SU-DHL-6 (cell line): ENCODE results near the gene CIAO2A.

Experiments used
- H2AFZ ChIP-seq: fragments of 200-600 bp; sonication (generic); 2 replicates; pipeline ENCODE4 v1.6.1; 2014; ENCODE audit warnings: low read depth, mild to moderate bottlenecking, moderate library complexity, mixed read lengths, antibody characterized with exemption, low read length; ENCODE audit not compliant: severe bottlenecking
- H3F3A ChIP-seq: fragments of 200-600 bp; shearing (Covaris generic); 2 replicates; pipeline ENCODE4 v1.6.0; 2016; ENCODE audit warnings: antibody characterized with exemption, mild to moderate bottlenecking; ENCODE audit not compliant: insufficient read depth
- H3K27ac ChIP-seq: fragments of 200-600 bp; sonication (generic); 2 replicates; pipeline ENCODE4 v1.5.1; 2016; ENCODE audit warnings: low read depth, mild to moderate bottlenecking, low read length, moderate library complexity, mixed read lengths
- H3K27me3 ChIP-seq: fragments of 200-600 bp; sonication (generic), shearing (Covaris generic); 2 replicates; pipeline ENCODE4 v1.6.0; 2014; ENCODE audit warnings: mild to moderate bottlenecking, low read length
- H3K36me3 ChIP-seq: fragments of 200-600 bp; sonication (generic); 2 replicates; pipeline ENCODE4 v1.6.1; 2014; ENCODE audit warnings: mild to moderate bottlenecking, low read length, mixed read lengths
- H3K4me2 ChIP-seq: fragments of 300-600, 200-600 bp; shearing (Covaris generic), sonication (generic); 2 replicates; pipeline ENCODE4 v1.6.0; 2014; ENCODE audit warnings: low read length, low read depth, mild to moderate bottlenecking; ENCODE audit not compliant: poor library complexity, severe bottlenecking
- H3K4me3 ChIP-seq: fragments of 200-600 bp; sonication (generic); 2 replicates; pipeline ENCODE4 v1.5.1; 2014; ENCODE audit warnings: antibody characterized with exemption, low read length, mild to moderate bottlenecking, mixed read lengths; ENCODE audit not compliant: insufficient read depth, poor library complexity, severe bottlenecking
- H3K79me2 ChIP-seq: fragments of 200-600 bp; sonication (generic); 2 replicates; pipeline ENCODE4 v1.6.1; 2014; ENCODE audit warnings: mild to moderate bottlenecking, low read length, moderate library complexity; ENCODE audit not compliant: insufficient read depth
- H3K9ac ChIP-seq: fragments of 200-600 bp; sonication (generic); 2 replicates; pipeline ENCODE4 v1.7.0; 2014; ENCODE audit warnings: mild to moderate bottlenecking, low read length
- H3K9me2 ChIP-seq: fragments of 200-600 bp; sonication (generic); replicated peaks from 2 replicates; pipeline ENCODE4 v1.6.1; 2014; ENCODE audit warnings: low read length; ENCODE audit not compliant: insufficient read depth
- H3K9me3 ChIP-seq: fragments of 200-600 bp; sonication (generic); 2 replicates; pipeline ENCODE4 v1.6.1; 2014; ENCODE audit warnings: low read length, mixed read lengths; ENCODE audit not compliant: insufficient read depth
- H4K20me1 ChIP-seq: fragments of 200-600 bp; sonication (generic); 2 replicates; pipeline ENCODE4 v1.6.1; 2014; ENCODE audit warnings: low read depth, mild to moderate bottlenecking, antibody characterized with exemption, low read length, moderate library complexity, mixed read lengths
- EZH2phosphoT487 ChIP-seq: fragments of 200-600 bp; sonication (generic), shearing (Covaris generic); conservative IDR thresholded peaks from 2 replicates; pipeline ENCODE4 v1.6.1; 2018; ENCODE audit warnings: mild to moderate bottlenecking, antibody characterized with exemption, low read length, moderate library complexity, mixed read lengths
- TF ChIP-seq, protein P1 (sequence below): fragments of 200-600 bp; sonication (generic); IDR thresholded peaks from one replicate; pipeline ENCODE4 v1.5.1; 2017; ENCODE audit warnings: antibody characterized with exemption, mild to moderate bottlenecking, low read length, moderate library complexity; ENCODE audit not compliant: insufficient read depth, poor library complexity, severe bottlenecking

CIAO2A gene

DNA sequence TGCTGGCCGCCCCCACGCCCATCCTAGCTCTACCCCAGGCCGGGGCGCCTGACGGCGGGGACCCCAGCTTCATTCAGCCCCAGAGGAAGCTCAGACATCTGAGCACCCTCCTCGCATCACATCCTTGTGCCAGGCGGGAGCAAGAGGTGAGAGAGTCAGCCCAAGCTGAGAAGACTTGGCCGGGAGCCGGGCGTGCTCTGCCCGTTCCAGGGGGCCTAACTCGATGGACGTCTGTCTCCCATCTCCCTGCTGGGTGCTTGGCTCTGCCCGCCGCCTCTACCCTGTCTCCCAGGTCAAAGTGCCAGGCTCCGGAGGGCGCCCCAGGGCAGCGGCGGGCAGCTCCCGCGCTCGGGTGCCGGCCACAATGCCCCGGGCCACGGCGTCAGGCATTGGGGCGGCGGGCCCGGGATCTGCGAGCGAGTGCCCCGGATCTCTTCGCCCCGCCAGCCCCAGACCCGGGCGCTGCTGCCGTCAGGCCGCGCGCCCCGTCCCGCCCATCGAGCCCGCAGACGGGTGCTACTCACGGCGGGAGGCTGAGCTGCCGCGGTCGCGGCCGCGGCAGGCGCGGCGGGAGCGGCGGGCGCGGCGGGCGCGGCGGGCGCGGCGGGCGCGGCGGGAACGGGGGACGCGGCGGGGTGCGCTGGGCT lies 47.7 kb downstream of the CIAO2A start:
- TF ChIP-seq, protein P1, sequence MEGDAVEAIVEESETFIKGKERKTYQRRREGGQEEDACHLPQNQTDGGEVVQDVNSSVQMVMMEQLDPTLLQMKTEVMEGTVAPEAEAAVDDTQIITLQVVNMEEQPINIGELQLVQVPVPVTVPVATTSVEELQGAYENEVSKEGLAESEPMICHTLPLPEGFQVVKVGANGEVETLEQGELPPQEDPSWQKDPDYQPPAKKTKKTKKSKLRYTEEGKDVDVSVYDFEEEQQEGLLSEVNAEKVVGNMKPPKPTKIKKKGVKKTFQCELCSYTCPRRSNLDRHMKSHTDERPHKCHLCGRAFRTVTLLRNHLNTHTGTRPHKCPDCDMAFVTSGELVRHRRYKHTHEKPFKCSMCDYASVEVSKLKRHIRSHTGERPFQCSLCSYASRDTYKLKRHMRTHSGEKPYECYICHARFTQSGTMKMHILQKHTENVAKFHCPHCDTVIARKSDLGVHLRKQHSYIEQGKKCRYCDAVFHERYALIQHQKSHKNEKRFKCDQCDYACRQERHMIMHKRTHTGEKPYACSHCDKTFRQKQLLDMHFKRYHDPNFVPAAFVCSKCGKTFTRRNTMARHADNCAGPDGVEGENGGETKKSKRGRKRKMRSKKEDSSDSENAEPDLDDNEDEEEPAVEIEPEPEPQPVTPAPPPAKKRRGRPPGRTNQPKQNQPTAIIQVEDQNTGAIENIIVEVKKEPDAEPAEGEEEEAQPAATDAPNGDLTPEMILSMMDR, result no peak
- TF ChIP-seq EZH2phosphoT487, result no peak
- Histone ChIP-seq H3K9me3 (no peaks in the 10 kb centered on the region), H3K36me3 (no peaks in the 10 kb centered on the region), H3K9ac (no peak overlapping the region), H3K9me2 (no peaks in the 10 kb centered on the region), H3F3A (no peaks in the 10 kb centered on the region), H4K20me1 (no peaks in the 10 kb centered on the region), H3K79me2 (no peaks in the 10 kb centered on the region), H3K27me3 (no peaks in the 10 kb centered on the region), H3K4me3 (no peak overlapping the region), H3K4me2 (peak overlapping the region; percentile 57), H3K27ac (no peak overlapping the region), H2AFZ (peak overlapping the region; percentile 27)

- Histone ChIP-seq H3K36me3 (no peaks in the 10 kb centered on the region), H3K79me2 (no peaks in the 10 kb centered on the region), H3K27me3 (no peaks in the 10 kb centered on the region), H3K9me3 (no peaks in the 10 kb centered on the region), H2AFZ (no peak overlapping the region), H3F3A (no peaks in the 10 kb centered on the region), H3K4me3 (no peak overlapping the region), H3K9me2 (no peaks in the 10 kb centered on the region), H4K20me1 (no peaks in the 10 kb centered on the region), H3K4me2 (no peak overlapping the region), H3K27ac (no peak overlapping the region), H3K9ac (no peak overlapping the region)
- TF ChIP-seq, protein P1, result no peak
- TF ChIP-seq EZH2phosphoT487, result no peak
These were observed 48.6 kb downstream of the CIAO2A start for GRCh38 chr15:64045101-64045435.

DNA sequence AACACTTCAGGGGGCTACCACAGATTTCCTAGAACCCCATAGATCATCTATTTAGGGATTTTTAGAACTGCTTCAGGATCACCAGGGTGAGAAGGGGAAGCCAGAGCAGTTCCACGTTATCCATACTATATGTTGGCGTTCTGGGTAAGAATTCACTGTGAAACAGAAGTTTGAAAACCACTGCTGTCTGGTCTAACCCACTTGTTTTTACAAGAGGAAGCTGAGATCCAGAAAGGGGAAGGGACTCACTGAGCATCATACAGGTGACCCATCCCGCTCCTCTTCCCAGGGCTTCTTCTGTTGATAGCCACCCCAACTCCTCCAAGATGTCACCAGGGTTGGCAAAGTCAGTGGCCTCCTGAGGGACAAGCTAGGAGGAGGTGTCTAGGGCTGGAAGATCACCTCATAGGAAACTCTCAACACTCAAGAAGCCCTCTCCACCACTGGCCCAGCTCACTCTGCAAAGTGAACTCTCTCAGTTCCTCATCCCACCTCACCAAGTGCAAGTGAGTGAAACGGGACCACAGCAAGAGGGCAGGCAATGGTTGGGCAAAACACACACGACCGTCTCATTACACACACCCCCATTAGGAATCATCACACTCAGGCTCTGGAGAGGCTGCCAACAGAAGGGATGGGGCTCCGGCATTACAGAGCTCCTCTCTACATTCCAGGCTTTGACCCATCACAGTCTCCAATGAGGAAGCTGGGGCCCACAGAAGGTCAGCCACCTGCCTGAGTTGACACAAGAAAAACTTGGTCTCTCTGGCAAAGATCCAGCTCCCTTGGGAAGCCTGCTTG lies 49.1 kb downstream of the CIAO2A start:
- Histone ChIP-seq H3K79me2 (no peaks in the 10 kb centered on the region), H3K4me2 (no peak overlapping the region)
- no peak for TF ChIP-seq EZH2phosphoT487
- TF ChIP-seq, protein P1, result no peak

More for the DNA sequence above, 49.1 kb downstream of the CIAO2A start:
- H3K4me3 ChIP-seq, result no peak overlapping the region
- no peak overlapping the region for H3K9ac ChIP-seq
- H3K9me2 ChIP-seq, result no peaks in the 10 kb centered on the region
- H3K36me3 ChIP-seq, result no peaks in the 10 kb centered on the region
- H2AFZ ChIP-seq, result no peak overlapping the region
- H3K9me3 ChIP-seq, result no peaks in the 10 kb centered on the region
- H4K20me1 ChIP-seq, result no peaks in the 10 kb centered on the region
- H3K27me3 ChIP-seq, result no peaks in the 10 kb centered on the region
- no peak overlapping the region for H3K27ac ChIP-seq
- H3F3A ChIP-seq, result no peaks in the 10 kb centered on the region
